GM18909 (cell line): ENCODE results near the gene SVEP1.
A peak's percentile ranks its signal among the peaks of the same experiment; 100 is the strongest.
"Not testable (repeated sequence)": the region's sequence is repeated elsewhere in the genome, so short reads cannot be mapped to it uniquely, and the experiment has no call there.

Experiments used
- ATAC-seq: cut with Tn5 transposase; IDR thresholded peaks from one replicate; pipeline ENCODE4 v1.9.1; 2021; ENCODE audit warnings: mild to moderate bottlenecking; ENCODE audit not compliant: unreplicated experiment, poor library complexity

Gene SVEP1

DNA sequence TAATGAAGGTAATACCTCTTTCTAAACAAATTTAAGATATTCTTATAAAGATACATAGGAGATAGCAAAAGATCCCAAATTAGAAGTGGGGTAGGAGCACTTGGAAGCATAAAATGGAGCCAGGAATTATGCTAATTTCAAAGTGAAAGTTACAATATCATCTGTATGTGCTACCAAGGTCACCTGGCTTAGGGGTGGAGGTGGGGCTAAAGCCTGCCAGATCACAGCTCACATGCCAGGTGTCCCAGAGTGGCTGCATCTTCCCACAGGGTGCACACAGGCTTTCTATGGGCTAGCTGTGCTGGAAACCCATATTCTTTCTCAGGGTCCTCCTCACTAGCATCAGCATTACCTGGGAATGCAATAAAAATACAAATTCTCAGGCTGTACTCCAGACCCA, 123.7 kb downstream of the SVEP1 start:
- no peak for ATAC-seq

DNA sequence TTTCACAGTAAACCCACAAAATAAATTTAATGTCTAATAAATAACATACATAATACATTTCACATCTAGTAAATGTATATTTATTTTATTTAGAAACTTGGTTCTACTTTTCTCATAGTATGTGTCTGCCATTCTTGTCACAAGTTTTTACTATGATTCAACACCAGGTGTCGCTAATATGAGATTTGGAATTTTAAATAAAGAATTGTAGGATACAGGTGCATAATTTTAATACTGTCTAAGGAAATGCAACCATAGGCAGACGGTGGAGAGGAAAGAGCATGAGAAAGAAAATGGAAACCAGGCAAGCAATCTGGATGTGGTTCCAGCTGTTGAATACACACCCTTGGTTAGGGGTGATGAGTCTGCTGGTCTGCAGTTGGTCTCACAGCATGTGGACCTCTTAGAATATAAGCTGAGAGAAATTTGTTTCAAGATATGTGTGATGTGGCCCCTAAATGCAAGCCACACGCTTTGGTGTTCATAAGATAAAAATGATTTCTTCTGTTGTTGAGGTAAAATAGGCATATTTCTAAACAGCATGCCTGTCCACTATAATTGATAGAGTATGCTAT, 127.2 kb downstream of the SVEP1 start:
- ATAC-seq: no peak

DNA sequence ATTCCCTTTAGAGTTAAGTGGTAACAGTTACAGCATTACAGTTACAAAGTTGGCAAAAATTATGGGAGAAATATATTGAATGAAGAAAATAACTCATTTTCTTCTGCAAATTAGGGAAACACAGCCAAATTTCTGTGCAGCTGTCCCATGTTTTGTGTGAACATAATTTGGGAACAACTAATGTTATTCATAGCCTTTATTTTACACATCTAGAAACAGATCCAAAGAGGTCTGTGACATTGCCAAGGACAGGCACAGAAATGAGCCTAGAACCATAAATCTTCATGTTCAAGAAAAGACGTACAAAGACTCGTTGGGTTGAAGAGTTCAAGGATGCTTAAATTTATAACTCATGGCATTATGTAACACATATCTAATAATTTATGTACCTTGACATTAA, 127.8 kb downstream of the SVEP1 start:
- ATAC-seq: no peak

DNA sequence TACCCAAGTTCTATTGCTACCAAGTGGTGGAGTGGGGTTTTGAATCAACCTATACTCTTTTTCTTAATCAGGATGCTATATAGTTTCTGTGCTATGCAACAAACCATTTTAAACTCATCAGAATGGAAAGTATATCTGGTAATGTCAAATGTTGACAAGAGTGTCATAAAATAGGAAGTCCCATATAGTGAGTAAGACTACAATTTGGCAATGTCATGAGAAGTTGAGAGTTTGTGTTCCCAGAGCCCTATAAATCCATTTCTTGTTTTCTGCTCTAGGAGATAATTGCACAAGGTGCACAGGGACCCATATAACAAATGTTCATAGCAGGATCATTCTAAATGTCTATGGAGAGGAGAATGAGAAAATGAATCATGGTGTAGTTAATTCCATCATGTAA, 132.1 kb downstream of the SVEP1 start:
- no peak for ATAC-seq

DNA sequence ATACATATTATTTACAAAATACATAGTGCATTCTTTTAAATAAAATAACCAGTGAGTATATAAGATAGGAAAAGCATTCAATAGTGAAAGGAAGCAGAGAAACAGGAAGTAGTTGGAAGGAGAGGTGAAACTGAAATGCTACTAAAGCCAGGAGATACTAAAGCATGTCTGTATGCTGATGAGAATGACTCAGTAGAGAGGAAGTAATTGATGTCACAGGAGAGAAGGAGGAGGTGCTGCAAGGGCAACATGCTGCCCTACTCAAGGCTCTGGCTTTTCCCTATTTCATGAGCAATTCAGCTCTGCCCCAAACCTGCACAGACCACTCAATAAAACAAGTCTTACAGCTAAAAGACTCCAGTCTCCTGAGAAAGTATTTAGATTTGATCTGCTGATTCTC, 133.4 kb downstream of the SVEP1 start:
- ATAC-seq: no peak

DNA sequence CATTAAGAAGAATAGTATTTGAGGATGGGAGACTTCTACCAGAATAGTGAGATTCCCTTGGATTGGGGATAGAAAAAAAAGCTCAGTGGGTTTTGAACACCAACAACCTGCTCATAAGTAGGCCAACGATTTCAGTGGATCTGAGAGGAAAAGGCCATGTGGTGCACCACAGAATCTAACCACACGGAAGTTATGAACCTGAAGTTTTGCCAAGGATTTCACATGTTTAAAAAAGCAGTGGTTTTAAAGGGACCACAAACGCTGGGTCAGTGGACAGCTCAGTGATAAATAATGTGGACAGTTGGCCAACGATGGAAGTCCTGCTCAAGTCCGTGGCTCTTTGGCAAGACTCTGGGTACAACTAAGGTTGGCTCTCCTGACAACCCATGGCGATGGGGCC, 134.6 kb downstream of the SVEP1 start:
- no peak for ATAC-seq

DNA sequence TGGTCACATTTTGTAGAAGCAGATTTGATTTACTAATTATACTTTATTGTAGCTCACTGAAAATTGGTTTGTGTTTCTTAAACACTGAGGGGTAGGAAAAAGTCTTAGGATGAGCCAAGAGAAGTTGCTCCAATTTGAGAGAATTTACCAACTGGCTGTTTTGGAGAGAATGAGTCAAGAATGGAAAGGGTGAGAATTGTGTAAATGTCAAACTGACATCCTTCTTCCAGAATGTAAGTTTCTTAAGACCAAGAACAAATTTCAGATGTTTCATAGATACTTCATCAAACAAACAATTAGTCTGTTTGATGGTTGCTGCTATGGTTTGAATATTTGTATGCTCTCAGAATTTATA, 135.7 kb downstream of the SVEP1 start:
- ATAC-seq: no peak

DNA sequence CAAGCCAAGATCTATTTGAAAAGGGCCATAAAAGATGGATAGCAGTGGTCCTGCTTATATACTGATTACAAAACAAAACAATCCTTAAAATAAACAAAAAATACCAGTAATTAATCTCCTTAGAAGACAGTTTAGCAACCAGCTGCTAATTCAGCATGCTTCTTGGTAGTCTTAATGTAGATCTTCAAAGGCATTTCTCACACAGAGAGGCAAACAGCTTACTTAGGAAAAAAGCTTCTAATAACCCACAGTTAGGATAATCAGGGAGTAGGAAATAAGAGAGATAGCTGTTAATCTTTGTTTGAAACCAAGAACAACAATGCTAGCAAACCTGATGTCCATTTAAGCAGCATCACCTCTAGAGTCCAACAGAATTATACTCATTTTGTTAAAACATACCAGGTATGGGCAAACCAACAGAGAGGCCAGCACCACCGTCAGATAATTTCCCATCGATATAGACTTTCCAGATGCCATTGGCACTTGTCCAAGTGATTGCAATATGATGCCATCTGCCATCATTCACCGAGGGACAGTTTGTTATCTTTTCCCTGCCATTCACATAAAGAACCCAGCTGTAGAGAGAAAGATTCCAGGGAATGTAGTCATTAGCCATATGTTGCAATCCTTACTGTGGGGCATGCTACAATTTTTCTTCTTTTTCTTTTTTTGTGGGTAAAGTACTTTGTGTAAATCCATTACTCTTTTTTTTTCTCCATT, 136.2 kb downstream of the SVEP1 start:
- ATAC-seq: no peak

DNA sequence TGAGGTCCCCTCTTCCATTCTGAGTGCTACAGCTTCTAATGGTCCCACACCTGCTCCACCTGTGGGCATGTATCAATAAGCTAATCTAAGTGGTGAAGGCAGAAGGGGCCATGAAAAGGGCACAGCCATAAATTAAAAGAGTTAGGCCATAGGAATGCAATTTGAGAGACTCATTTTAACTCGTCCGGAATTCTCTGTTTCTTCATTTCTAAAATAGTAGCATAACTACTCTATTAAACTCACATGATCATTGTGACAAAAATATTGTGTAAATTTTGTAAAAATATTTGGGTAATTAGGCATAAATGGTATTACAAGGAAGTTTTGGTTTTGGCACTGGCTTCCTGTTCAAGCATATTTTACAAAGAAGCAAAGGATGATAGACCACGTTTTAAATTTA, 138.7 kb downstream of the SVEP1 start:
- no peak for ATAC-seq

DNA sequence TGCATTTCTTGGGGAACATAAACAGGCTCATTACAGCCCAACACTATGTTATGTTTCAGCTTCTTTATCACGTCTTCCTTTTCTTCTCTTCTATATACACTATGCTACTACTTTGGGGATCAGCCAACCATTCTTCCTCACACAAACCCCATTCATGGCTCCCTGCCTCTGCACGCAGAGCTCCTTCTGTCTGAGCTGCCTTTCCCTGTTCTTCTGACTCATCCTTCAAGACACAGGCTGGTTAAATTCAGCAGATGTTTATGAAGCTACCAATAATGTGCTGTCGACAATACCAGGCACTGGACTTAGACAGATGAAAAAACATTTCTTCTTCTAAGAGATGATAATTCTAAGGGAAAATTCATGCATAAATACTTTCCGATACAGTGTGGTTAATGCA, 139.4 kb downstream of the SVEP1 start:
- ATAC-seq: no peak

DNA sequence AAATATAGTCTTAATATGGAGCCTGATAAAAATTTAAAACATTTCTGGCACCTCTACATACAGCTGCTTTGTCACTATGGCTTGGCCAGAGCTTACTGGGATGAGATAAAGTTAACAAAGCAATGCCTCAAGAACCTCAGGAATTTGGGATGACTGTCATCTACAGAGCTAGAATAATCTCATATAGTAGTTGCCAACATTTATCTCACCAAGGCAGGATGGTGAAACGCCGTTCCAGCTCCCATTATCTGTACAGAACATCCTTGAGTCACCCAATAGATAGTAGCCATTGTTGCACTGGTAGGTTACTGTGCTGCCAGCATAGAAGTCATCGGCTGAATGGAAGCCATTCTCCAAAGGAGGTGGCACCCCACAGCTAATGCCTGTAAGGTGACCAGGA, 147.3 kb downstream of the SVEP1 start:
- ATAC-seq: no peak

DNA sequence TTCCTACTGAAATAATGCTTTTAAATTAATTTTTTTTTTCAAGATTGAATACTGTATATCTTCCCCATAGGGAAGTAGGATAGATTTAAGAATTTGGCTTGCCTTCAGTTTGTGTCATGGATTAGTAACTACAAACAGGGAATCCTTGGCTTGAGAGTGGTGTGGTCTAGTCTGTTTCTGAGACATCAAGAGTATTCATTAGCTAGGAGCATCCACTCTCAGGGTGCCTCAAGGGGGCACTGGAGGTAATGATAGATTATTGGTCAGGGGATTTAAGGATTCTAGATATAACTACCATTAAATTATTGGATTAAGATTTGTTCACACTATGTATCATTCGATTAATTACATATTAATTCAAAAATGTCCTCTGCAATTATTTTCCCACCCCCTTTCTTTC, 150.1 kb downstream of the SVEP1 start:
- ATAC-seq: no peak

DNA sequence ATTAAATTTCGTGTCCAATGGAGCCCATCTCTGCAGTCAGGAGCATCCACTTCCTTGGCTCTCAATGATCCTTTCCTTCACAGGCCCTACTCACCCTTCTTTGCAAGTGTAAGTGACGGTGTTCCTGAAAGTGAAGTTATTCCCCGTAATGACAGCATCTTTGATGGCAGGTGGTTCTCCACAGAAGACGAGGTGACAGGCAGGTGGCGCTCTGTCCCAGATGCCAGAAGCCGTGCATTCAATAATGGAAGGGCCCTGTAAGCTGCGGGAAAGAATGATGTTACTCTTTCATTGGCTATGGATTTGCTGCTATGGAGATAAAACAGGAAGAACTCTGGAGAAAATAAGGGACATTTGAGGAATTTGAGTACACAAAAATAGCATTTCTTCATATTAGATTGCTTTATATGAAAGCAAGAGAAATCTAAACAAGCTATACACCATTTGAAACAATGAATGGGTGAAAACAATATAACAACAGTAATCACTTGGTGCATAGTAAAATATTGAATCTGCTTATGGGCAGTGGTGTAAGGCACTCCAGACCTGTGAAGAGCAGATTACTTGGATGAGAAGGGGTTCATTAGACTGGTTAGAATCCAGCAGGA, 151.9 kb downstream of the SVEP1 start:
- peak; percentile 80 for ATAC-seq

DNA sequence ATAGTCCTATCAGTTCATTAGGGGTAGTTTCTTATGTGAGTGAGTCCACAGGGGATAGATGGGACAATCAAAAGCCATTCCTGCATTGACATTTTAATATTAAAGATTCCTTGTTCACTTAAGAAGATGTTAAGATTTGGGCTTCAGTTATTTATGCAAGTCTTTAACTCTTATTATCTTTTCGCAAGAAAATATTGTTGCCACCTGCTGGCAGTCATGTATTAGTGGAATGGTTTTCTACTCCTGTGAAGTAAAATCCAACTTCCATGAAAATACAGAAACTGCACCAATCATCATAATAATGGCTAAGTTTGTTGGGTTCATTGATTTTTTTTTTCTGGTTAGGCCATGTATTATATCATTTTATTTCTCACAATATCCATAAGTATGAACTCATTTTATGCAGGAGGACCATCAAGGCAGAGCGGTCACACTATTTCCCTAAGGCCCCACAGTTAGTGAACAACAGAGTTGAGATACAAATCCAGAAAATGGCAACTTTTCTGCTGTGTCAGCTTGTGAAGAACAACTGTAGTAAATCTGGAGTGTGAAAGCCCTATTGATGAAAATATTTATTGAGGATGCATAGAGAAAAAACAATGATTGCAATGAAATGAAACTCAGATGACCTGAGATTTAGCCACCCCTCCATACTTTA, 153.4 kb downstream of the SVEP1 start:
- ATAC-seq: no peak

DNA sequence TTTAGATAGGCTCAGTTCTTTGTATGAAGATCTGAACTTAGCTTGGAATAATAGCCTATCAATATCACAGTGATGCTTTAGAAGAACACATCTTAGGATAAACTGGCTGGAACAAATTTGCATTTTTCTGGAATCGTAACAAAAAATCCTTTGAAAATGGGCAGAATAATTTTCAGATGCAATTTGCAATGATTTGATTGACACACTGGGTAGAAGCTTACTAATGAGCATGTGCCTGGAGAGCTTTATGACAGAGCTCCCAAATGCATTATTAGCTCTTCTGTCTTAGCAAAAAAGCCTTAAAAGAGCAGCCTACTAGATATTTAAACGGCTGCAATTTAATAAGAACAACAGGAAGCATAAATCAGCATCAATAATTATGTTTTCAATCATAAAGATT, 165.1 kb downstream of the SVEP1 start:
- ATAC-seq: no peak

DNA sequence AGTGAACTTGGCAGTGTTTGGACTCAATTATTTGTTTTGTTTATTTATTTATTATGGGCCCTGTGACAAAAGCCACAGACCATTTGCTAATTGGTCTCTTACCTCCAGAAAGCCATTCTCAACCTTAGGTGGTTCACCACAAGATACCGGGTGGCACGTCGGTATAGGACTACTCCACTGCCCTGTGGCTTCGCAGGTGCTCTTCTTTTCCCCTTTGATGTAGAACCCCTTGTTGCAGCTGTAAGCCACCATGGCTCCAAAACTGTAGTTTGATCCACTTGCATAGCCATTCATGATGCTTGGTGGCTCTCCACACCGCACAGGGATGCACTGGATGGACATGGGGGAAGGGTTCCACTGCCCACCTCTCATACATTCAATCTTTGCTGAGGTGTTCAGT, 168.6 kb downstream of the SVEP1 start:
- ATAC-seq: no peak

DNA sequence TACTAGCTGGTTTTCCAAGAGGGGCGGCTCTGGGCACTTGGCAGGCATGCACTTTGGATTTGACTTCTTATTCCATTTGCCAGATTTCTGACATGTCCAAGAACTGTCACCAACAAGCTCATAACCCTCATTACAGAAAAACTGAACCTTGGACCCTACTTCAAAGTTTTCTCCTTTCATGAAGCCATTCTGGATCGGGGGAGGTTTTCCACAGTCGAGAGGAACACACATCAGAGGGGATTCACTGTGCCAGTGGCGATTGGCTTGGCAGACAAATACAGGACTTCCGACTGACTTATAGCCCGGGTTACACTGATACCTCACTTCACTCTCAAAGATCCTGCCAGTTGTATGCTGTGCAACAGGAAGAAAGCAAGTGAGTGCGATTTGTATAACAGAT, 170.9 kb downstream of the SVEP1 start:
- ATAC-seq: no peak

DNA sequence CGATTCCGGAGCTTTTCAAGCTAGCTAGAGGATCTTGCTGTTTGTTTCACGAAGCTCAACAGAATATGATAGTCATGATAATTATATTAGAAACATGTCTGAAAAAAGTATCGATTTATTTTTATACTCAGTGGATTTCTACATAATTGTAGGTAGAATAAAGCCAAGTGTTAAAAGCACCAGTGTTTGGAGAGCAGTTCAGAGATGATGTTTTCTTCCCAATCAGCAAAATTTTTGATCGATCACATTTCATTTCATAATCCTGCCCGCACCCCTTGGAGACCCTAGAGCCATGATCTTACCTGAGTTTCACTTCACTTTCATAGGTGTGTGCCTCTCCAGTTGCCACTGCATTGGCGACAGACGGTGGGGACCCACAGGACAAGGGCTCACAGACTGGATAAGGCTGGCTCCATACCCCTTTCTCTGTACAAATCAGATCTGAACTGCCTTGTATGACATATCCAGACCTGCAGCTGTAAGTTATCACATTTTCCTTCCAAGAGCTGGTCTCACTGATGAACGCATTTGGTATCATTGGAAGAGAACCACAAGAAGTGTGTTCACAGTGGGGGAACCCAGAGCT, 173.6 kb downstream of the SVEP1 start:
- no peak for ATAC-seq

DNA sequence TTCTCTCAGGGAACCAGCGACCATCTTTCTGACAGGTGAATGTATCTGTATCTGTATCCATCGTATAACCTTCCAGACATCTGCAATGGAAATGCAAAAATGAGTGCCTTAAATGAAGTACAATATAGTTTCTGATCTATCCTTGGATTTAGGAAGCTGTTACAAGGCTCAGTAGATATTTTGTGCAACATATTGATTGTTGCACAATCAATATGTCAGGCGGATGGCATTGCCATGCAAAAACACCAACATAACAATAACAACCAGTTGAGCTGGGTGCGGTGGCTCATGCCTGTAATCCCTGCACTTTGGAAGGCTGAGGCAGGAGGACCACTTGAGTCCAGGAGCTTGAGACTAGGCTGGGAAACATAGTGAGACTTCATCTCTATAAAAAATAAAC, 175.1 kb downstream of the SVEP1 start:
- ATAC-seq: no peak

DNA sequence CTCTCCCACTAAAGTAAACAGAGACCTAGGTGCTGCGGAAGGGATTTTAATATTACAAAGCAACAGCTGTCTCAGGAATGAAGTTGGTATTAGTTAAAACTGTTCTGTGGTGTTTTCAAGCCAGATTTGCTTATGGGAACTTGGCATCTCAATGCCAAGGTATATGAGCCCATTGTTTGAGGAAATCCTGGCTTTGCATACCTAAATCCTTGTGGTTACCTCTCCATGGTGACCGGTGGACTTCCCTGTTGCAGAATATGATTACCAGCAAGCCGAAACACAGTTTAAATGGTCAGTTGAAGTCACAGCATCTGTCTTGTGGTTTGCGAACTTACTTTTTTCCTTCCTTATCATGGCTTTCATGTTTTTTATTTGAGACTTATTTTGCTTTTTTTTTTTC, 179.6 kb downstream of the SVEP1 start:
- ATAC-seq: no peak

DNA sequence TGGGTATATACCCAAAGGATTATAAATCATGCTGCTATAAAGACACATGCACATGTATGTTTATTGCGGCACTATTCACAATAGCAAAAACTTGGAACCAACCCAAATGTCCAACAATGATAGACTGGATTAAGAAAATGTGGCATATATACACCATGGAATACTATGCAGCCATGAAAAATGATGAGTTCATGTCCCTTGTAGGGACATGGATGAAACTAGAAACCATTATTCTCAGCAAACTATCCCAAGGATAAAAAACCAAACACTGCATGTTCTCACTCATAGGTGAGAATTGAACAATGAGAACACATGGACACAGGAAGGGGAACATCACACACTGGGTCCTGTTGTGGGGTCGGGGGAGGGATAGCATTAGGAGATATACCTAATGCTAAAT, 180.5 kb downstream of the SVEP1 start:
- ATAC-seq: not testable (repeated sequence)
